CD4-positive, CD25-positive, alpha-beta regulatory T cell (primary cell): ENCODE results near the gene LRRC59. TPM values are rescaled to one million over a fixed set of nuclear protein-coding genes. Genes with fewer than 3 reads are reported as not detected.

Experiments
- ATAC-seq, 2 donors: fragments of 150-1000 bp; cut with Tn5 transposase; one replicate each; pipeline ENCODE4 v1.10.0; 2021; ENCODE audit warnings: low read depth in 2 of 2, moderate number of reproducible peaks in 2 of 2, moderate library complexity in 1 of 2
- DNase-seq, 3 donors: peaks; one replicate each; pipeline versions ENCODE4 v3.0.0 to v3.0.0-alpha.2; 2012 to 2022; ENCODE audit warnings: mixed read lengths in 1 of 3
- H3K27ac ChIP-seq: one replicate; pipeline ENCODE4 v1.7.0; 2013; ENCODE audit warnings: mild to moderate bottlenecking, low read length; ENCODE audit not compliant: insufficient read depth, poor library complexity, severe bottlenecking
- H3K27me3 ChIP-seq: one replicate; pipeline ENCODE4 v1.7.0; 2013; ENCODE audit warnings: low read length; ENCODE audit not compliant: control insufficient read depth, insufficient read depth
- H3K36me3 ChIP-seq: one replicate; pipeline ENCODE4 v1.7.0; 2013; ENCODE audit warnings: mild to moderate bottlenecking, low read length, moderate library complexity; ENCODE audit not compliant: control insufficient read depth, insufficient read depth
- H3K4me1 ChIP-seq: 2 replicates; pipeline ENCODE4 v1.7.0; 2013; ENCODE audit warnings: mild to moderate bottlenecking, low read length; ENCODE audit not compliant: insufficient read depth, control insufficient read depth, poor library complexity, severe bottlenecking
- H3K4me3 ChIP-seq: one replicate; pipeline ENCODE4 v1.7.0; 2013; ENCODE audit warnings: low read depth, mild to moderate bottlenecking, low read length, moderate library complexity
- H3K9me3 ChIP-seq, 2 experiments: 1 replicate in 1 of 2; 2 replicates in 1 of 2; pipeline ENCODE4 v1.7.0; 2013; ENCODE audit warnings: low read length in 2 of 2, mild to moderate bottlenecking in 1 of 2, moderate library complexity in 1 of 2; ENCODE audit not compliant: control insufficient read depth in 2 of 2
- H3K27ac Mint-ChIP-seq, 3 donors: one replicate each; pipeline ENCODE4 v1.8.0; 2020 to 2022; ENCODE audit warnings: mild to moderate bottlenecking in 3 of 3, mixed read lengths in 3 of 3, moderate library complexity in 2 of 3
- H3K27me3 Mint-ChIP-seq: one replicate; pipeline ENCODE4 v1.8.0; 2022; ENCODE audit warnings: mild to moderate bottlenecking, mixed read lengths
- H3K36me3 Mint-ChIP-seq: one replicate; pipeline ENCODE4 v1.8.0; 2020; ENCODE audit warnings: mixed read lengths
- H3K4me1 Mint-ChIP-seq, 4 donors: one replicate each; pipeline ENCODE4 v1.8.0; 2020 to 2022; ENCODE audit warnings: mixed read lengths in 4 of 4, mild to moderate bottlenecking in 1 of 4
- H3K4me3 Mint-ChIP-seq, 4 donors: one replicate each; pipeline ENCODE4 v1.8.0; 2020 to 2022; ENCODE audit warnings: mild to moderate bottlenecking in 4 of 4, mixed read lengths in 4 of 4, moderate library complexity in 3 of 4
- H3K9me3 Mint-ChIP-seq, 7 donors: one replicate each; pipeline ENCODE4 v1.8.0; 2020 to 2022; ENCODE audit warnings: mixed read lengths in 7 of 7, mild to moderate bottlenecking in 3 of 7, moderate library complexity in 2 of 7
- polyA plus RNA-seq, 4 donors: library from polyadenylated mRNA; unstranded; fragments of 300-500 nt; fragmentation: Illumina TruSeq; gene quantifications; one replicate each; pipeline ENCODE4 v1.2.3, GENCODE V29; 2021
- total RNA-seq: library from RNA; stranded (reverse); gene quantifications from one replicate; pipeline ENCODE4 v1.2.3, GENCODE V29; 2022

Gene LRRC59
- total and polyA plus RNA-seq, 5 donors from 2014 or later, result 17.2 to 49.9 (median 21.2) TPM

DNA sequence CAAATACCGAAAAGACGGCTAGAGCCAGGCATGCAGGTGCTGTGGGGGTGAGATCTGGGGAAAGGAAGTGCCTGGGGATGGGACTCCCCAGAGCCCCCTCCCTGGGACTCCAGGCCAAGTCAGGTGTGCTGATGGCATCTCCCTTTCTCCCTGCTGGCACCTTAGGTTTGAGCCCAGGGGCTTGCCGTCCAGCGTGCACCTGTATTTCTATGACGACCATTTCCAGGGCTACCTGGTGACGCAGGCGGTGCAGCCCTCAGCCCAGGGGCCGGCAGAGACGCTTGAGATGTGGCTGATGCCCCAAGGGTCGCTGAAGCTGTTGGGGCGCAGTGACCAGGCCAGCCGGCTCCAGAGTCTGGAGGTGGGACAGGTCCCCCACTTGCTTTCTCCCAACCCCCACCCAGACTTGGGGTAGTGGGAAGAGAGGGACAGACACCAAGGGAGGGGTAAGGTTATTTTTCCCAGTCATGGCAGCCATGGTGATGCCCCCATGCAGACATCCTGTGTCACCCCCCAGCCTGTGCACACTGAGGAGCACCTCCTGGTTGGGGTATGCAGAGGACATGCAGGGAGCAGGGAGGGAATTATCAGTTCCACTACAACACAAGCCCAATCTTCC lies 40.3 kb downstream of the LRRC59 start:
- no peaks in the 10 kb centered on the region for H3K27me3 Mint-ChIP-seq
- Histone ChIP-seq H3K27me3 (no peaks in the 10 kb centered on the region), H3K36me3 (peaks cover 51% of the 10 kb centered on the region), H3K4me1 (peaks cover under 1% of the 10 kb centered on the region), H3K27ac (no peak overlapping the region), H3K4me3 (no peak overlapping the region), H3K9me3 (no peaks in the 10 kb centered on the region)
- DNase-seq (no peak), ATAC-seq (no peak)
- no peak overlapping the region for H3K27ac Mint-ChIP-seq
- no peaks in the 10 kb centered on the region for H3K9me3 Mint-ChIP-seq
- H3K4me3 Mint-ChIP-seq, result no peak overlapping the region
- peaks cover under 1% of the 10 kb centered on the region for H3K36me3 Mint-ChIP-seq
- H3K4me1 Mint-ChIP-seq, result peaks cover under 1 to 9% (median 5%) of the 10 kb centered on the region in 4 donors

- H3K36me3 Mint-ChIP-seq, result peaks cover 6% of the 10 kb centered on the region
- no peak overlapping the region for H3K4me3 ChIP-seq
- H3K27me3 ChIP-seq, result no peaks in the 10 kb centered on the region
- no peak for DNase-seq
- H3K27ac ChIP-seq, result no peak overlapping the region
- ATAC-seq, result no peak
- H3K27me3 Mint-ChIP-seq, result no peaks in the 10 kb centered on the region
- no peak overlapping the region for H3K27ac Mint-ChIP-seq
- H3K9me3 Mint-ChIP-seq, result no peaks in the 10 kb centered on the region
- peaks cover 51% of the 10 kb centered on the region for H3K36me3 ChIP-seq
- peaks cover 5 to 8% (median 6%) of the 10 kb centered on the region in 4 donors for H3K4me1 Mint-ChIP-seq
- no peak overlapping the region for H3K4me3 Mint-ChIP-seq
- H3K9me3 ChIP-seq, result no peaks in the 10 kb centered on the region
- no peaks in the 10 kb centered on the region for H3K4me1 ChIP-seq
These were observed 40.9 kb downstream of the LRRC59 start for GRCh38 chr17:50356418-50356817.

DNA sequence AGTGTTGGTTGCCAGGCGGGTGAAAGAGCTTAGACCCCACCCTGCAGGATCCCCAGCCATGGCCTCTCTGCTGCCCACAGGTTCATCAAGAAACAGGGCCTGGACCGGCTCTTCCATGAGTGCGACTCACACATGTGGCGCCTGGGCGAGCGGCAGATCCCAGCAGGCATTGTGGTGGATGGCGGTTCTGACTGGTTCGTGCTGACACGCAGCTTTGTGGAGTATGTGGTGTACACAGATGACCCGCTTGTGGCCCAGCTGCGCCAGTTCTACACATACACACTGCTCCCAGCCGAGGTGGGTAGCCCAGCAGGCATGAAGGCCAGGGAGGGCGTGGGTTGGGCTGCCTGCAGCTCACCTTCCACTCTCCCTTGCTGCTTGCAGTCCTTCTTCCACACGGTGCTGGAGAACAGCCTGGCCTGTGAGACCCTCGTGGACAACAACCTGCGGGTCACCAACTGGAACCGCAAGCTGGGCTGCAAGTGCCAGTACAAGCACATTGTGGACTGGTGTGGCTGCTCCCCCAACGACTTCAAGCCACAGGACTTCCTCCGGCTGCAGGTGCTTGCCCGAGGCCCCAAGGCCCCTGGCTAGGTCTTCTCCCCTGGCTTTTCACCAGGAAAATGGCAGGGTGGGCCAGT lies 41.5 kb downstream of the LRRC59 start:
- H3K4me1 Mint-ChIP-seq, result peaks cover 5 to 11% (median 9%) of the 10 kb centered on the region in 4 donors
- DNase-seq, result no peak
- H3K36me3 ChIP-seq, result peaks cover 51% of the 10 kb centered on the region

DNA sequence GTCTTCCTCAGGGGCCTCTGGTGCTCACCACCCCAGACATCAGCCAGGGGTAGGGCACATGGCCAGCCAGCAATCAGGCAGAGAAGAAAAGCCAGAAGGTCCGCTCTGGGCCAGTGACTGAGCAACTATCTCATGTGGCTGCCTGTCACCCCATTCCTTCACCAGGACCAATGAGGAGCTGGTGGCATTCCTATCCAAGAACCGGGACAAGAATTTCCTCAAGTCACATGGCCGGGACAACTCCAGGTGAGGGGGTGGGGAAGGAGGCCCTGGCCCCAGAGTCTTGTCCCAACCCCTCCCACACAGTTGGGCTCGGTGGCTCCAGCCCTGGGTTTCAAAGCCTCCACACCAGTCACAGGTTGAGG lies 42.0 kb downstream of the LRRC59 start:
- ATAC-seq, result no peak
- Histone ChIP-seq H3K4me3 (no peak overlapping the region), H3K27me3 (no peaks in the 10 kb centered on the region), H3K4me1 (no peaks in the 10 kb centered on the region), H3K9me3 (no peaks in the 10 kb centered on the region), H3K36me3 (peaks cover 51% of the 10 kb centered on the region), H3K27ac (no peak overlapping the region)
- Mint-ChIP-seq H3K36me3 (peaks cover 10% of the 10 kb centered on the region), H3K4me1 (peaks cover 5 to 15% (median 12%) of the 10 kb centered on the region in 4 donors), H3K9me3 (no peaks in the 10 kb centered on the region), H3K27me3 (no peaks in the 10 kb centered on the region), H3K4me3 (no peak overlapping the region), H3K27ac (no peak overlapping the region)
- DNase-seq, result no peak

More for the DNA sequence above, 41.5 kb downstream of the LRRC59 start:
- no peak overlapping the region for H3K4me3 ChIP-seq
- H3K27me3 ChIP-seq, result no peaks in the 10 kb centered on the region
- no peak overlapping the region for H3K27ac ChIP-seq
- H3K36me3 Mint-ChIP-seq, result peaks cover 9% of the 10 kb centered on the region
- no peaks in the 10 kb centered on the region for H3K9me3 Mint-ChIP-seq
- no peaks in the 10 kb centered on the region for H3K4me1 ChIP-seq
- H3K27ac Mint-ChIP-seq, result no peak overlapping the region
- no peaks in the 10 kb centered on the region for H3K27me3 Mint-ChIP-seq
- no peak overlapping the region for H3K4me3 Mint-ChIP-seq
- no peaks in the 10 kb centered on the region for H3K9me3 ChIP-seq
- ATAC-seq, result no peak

GRCh38 chr17:50354776-50355175 lies 42.5 kb downstream of the LRRC59 start:
- H3K4me1 Mint-ChIP-seq, result peaks cover 5 to 16% (median 12%) of the 10 kb centered on the region in 4 donors
- Histone ChIP-seq H3K4me1 (no peaks in the 10 kb centered on the region), H3K27ac (no peak overlapping the region), H3K27me3 (no peaks in the 10 kb centered on the region), H3K9me3 (no peaks in the 10 kb centered on the region), H3K36me3 (peaks cover 51% of the 10 kb centered on the region), H3K4me3 (no peak overlapping the region)
- DNase-seq, result no peak
- no peak overlapping the region for H3K27ac Mint-ChIP-seq
- H3K4me3 Mint-ChIP-seq, result no peak overlapping the region
- H3K27me3 Mint-ChIP-seq, result no peaks in the 10 kb centered on the region
- H3K9me3 Mint-ChIP-seq, result no peaks in the 10 kb centered on the region
- H3K36me3 Mint-ChIP-seq, result peaks cover 10% of the 10 kb centered on the region
- ATAC-seq, result no peak

GRCh38 chr17:50354198-50354597 lies 43.1 kb downstream of the LRRC59 start:
- no peaks in the 10 kb centered on the region for H3K4me1 ChIP-seq
- Mint-ChIP-seq H3K9me3 (no peaks in the 10 kb centered on the region), H3K27me3 (no peaks in the 10 kb centered on the region), H3K36me3 (peaks cover 10% of the 10 kb centered on the region), H3K27ac (no peak overlapping the region), H3K4me1 (peaks cover 5 to 20% (median 12%) of the 10 kb centered on the region in 4 donors), H3K4me3 (peak overlapping the region in 1 of 4 donors; percentile 73)
- H3K4me3 ChIP-seq, result no peak overlapping the region
- ATAC-seq (no peak), DNase-seq (no peak)
- H3K36me3 ChIP-seq, result peaks cover 45% of the 10 kb centered on the region
- H3K27ac ChIP-seq, result no peak overlapping the region
- no peaks in the 10 kb centered on the region for H3K9me3 ChIP-seq
- H3K27me3 ChIP-seq, result no peaks in the 10 kb centered on the region

DNA sequence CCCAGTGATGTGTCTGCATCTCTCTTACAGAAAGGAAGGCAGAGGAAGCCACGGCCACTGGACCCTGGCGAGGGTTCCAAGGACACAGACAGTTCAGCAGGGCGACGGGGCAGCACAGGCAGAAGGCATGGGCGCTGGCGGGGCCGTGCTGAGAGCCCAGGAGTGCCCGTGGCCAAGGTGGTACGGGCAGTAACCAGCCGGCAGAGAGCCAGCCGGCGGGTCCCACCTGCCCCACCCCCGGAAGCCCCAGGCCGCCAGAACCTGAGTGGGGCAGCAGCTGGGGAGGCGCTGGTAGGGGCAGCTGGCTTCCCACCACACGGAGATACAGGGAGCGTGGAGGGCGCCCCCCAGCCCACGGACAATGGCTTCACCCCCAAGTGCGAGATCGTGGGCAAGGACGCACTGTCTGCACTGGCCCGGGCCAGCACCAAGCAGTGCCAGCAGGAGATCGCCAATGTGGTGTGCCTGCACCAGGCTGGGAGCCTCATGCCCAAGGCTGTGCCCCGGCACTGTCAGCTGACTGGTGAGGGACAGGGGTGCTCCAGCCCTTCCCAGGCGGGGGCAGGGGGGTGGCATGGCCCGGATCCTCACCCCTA lies 43.6 kb downstream of the LRRC59 start:
- H3K36me3 Mint-ChIP-seq, result peaks cover 10% of the 10 kb centered on the region
- H3K36me3 ChIP-seq, result peaks cover 40% of the 10 kb centered on the region
- no peak overlapping the region for H3K27ac Mint-ChIP-seq

More for the DNA sequence above, 43.6 kb downstream of the LRRC59 start:
- Histone ChIP-seq H3K27ac (no peak overlapping the region), H3K27me3 (no peaks in the 10 kb centered on the region), H3K4me1 (no peaks in the 10 kb centered on the region), H3K9me3 (no peaks in the 10 kb centered on the region), H3K4me3 (no peak overlapping the region)
- Mint-ChIP-seq H3K4me3 (no peak overlapping the region), H3K4me1 (peaks cover 5 to 24% (median 12%) of the 10 kb centered on the region in 4 donors), H3K27me3 (no peaks in the 10 kb centered on the region), H3K9me3 (no peaks in the 10 kb centered on the region)
- ATAC-seq, result no peak
- no peak for DNase-seq
